Hindlimb muscle (tissue), 1 donor: ENCODE results near the gene MVB12A. TPM values are rescaled to one million over a fixed set of nuclear protein-coding genes. Genes with fewer than 3 reads are reported as not detected.

Experiments
- DNase-seq: peaks from one replicate; pipeline ENCODE4 v3.0.0-alpha.2; 2013
- polyA plus RNA-seq: library from polyadenylated mRNA; unstranded; fragments of 120-200 nt; gene quantifications from one replicate; pipeline ENCODE4 v1.2.1, GENCODE V29; 2013; ENCODE audit not compliant: insufficient read length

The MVB12A gene
- polyA plus RNA-seq, result 34.9 TPM

DNA sequence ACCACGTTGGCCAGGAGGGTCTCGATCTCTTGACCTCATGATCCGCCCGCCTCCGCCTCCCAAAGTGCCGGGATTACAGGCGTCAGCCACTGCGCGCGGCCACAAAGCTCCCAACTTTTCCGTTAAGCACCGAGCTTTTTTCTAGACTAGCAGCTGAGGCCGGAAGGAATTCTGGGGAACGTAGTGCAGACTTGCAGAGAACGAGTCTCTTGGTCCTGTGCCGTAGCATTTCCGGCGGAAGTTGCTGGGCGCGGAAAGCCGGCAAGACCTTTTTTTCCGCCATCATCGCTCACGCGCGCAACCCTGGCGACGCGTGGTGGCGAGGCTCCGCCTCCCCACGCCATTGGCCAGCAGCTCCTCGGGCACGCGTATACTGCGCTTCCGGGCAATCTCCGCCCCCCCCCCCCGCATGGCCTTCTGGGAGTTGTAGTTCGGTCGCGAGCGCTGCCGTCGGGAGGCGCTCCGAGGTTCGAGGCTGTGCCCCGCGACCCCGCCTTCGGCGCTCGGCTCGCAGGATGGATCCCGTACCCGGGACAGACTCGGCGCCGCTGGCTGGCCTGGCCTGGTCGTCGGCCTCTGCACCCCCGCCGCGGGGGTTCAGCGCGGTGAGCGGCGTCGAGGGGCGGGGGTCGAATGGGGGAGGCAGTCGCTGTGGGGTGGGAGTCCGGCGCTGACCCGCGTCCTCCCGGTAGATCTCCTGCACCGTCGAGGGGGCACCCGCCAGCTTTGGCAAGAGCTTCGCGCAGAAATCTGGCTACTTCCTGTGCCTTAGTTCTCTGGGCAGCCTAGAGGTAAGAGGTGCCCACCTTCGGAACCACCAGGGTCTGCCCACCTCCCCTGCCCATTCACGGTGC is at the start of gene MVB12A:
Gene MVB12A (plus strand): TSS at position 427 of the 854 bp plus-strand sequence. CDS start 89 bp downstream, at position 516.
- DNase-seq, result peak; percentile 100

DNA sequence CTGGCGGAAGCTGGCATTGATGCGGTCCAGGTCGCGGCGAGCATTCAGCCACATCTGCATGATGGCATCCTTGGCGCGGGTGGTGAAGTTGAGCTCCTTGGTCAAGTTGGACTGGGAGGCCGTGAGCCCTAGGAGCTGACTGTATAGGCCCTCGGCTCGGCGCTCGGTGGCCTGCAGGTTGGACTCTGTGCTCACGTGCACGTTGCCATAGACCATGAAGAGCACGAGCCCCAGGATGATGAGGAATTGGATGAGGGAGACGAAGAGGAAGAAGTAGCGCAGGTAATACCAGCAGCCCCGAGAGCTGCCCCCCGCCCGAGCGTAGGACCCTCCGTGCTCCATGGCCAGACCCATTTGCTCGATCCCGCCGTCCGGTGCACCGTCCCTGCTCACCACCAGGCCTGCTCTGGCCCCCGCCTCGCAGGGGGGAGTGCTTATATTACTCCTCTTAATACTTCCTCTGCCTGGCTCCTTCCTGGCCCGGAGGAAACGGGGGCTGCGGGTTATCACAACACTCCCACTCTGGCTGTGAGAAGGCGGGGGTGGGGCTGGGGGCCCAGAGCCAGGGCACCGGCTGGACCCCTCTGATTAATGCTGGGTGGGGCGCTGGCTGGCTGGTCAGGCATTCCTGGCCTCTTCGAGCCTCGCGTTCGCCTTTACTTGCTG is 42.8 kb upstream of the MVB12A start, which contains the start of gene PLVAP:
Gene PLVAP (minus strand): TSS at position 408 of the 666 bp plus-strand sequence. CDS start 54 bp downstream, at position 354.
- no peak for DNase-seq

DNA sequence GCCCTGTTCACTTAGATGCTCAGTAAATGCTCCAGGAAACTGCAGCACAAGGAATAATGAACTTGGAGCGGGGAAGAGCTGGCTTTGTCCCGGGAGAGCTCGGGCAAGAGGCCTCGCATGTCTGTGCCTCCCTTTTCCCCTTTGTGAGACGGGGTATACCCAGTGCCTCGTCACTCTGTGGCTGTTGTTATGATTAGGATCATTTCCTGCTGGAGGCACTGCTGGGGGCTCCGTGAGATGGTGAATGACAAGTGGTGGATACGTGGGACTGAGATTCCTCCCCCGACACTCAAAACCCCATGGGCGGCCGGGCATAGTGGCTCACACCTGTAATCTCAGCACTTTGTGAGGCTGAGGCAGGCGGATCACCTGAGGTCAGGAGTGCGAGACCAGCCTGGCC is 41.6 kb upstream of the MVB12A start:
- DNase-seq, result no peak

DNA sequence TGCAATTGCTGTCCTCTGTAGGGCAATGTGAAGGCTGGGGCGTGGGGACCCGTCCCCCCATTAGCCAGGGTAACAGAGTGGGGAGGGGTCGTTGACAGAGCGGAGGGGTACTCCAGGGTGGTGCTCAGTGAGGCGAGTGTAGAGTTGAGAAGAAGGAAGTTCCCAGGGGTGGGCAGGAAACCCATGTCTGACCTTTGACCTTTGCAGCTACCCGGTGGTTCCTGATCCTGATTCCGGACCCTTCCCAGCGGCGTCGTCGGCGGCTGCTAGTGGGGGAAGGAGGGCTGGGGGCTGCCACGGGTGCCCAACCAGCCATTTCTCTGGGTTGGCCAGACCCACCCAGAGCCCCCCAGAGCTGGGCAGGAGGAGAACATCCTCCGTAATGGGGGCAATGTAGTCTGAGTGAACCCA is 40.6 kb upstream of the MVB12A start:
- no peak for DNase-seq

DNA sequence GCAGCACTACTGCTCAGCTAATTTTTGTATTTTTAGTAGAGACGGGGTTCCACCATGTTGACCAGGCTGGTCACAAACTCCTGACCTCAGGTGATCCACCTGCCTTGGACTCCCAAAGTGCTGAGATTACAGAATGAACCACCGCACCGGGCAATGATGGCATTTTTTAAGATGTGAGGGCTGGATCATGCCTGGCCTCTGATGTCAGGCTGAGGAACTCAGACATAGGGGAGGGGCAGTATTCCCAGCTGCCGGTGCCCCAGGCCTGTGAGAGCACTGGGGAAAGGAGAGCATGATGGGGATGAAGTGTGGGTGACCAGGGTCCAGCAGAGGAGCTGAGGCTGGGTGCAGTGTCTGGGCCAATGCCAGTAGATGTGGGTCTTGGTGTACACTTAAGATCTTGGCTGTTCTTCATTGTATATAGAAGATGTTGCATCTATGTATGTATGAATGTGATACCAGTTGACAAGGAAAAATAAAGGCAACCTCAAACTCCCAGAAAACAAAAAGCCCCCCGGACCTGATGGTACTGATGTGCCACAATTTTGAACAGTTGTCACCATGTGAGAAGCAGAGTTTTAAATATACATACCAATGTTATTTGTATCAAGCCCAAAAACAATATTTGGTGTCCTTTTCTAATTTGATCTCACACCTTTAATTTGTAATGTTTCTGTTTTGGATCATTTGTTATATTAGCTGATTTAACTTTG is 39.3 kb upstream of the MVB12A start:
- no peak for DNase-seq

DNA sequence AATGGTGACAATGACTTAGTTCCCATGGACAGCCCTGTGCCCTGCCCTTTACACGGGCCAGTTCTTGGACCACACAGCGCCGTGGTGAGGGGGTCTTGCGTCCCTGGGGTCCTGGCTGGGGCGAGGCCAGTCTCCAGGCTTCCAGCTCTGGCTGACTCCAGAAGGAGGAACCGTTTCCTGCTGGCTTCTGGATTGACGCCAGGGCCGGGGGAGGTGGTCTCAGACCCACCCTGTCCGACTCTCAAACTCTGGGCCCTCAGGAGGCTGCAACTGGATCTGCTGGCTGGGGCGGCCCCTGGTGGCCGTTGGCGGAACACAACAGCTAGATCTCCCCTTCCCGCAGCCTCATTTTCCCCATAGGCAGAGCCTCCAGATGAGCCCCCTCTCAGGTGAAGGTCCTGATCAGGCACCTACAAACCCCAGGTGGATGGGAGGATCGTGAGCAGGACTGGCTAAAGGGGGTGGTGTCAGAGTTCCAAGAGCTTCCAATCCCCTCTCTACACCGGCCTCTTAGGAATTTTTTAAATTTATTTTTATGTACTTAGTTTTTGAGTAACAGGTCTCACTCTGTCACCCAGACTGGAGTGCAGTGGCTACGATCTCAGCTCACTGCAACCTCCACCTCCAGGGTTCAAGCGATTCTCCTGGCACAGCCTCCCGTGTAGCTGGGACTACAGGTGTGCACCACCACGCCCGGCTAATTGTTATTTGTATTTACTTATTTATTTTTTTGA is 33.8 kb upstream of the MVB12A start:
- peak; percentile 59 for DNase-seq

DNA sequence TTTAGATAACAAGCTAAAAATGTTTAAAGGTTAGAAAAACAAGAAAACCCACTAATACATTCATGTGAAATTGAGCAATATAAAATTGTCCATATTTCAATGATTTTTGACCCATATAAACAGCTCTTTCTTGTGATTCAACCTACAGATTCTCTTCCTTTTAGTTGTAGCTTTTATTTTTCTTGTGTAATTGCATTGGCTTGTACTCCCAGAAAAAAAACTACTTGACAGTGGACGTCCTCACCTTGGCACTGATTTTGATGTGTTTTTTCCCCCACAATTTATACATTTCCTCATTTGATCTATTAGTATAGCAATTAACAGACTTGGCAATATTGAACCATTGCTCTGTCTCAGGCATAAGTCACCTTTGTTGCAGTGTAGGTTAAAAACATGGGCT is 30.6 kb upstream of the MVB12A start:
- no peak for DNase-seq

DNA sequence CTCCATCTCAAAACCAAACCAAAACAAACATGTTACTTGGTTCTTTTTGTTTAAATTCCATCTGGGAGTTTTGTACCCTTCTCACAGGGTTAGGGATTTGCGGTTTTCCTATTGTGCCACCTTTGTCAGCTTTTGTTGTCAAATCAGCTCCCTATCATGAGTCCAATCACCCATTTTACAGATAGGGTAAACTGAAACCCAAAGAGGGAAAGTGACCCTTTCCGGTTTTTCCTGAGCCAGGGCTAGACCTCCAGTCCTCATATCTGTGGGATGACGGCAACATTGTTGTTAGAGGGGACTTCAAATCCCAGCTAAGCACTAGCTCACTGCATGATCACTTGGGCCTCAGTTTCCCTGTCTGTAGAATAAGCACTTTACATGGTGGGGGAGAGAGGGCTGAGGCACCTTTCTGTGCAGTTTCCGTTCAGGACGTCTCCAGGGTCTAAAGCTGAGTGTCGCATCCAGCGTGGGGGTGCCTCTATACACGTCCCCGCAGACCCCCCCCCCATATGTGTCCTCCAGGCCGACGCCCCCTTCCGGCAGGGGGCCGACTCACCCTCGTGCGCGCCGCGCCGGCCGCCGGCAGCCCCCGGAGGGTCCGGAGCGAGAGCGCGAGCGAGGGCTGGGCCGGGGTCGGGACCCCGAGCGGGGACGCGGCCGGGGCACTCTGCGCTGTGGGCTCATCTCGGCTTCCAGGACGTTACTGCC is 29.7 kb upstream of the MVB12A start:
- DNase-seq, result no peak

DNA sequence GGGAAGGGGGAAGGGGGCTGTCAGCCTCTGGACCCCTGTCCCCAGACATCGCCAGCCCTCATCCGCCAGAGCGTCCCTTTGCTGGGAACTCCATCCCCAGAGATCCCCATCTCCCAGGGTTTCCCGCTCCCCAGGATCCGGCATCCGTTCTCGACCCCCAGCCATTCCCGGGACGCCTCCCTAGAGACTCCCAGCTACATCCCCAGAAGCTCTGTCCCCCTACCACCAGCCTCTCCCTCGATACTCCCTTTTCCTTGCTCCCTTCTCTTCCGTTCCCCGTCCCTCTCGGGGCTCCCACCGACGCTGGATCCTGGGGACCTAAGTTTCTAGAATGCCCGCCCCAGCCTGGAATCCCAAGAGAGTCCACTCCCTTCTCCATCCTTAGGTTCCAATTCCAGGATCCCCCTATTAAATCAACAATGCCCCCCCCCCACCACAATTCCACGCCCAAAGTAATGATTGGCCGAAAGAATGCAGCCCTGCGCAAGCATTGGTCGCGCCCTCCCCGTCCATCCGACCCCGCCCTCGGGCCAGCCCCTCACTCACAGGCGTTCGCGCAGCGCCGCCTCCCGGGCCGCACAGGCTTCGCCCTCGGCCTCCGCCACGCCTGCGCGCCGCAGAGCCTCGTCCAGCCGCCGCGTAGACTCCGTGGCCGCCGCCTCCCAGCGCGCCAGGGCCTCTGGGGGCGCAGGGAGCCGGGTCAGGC is 29.0 kb upstream of the MVB12A start:
- DNase-seq, result peak; percentile 93

DNA sequence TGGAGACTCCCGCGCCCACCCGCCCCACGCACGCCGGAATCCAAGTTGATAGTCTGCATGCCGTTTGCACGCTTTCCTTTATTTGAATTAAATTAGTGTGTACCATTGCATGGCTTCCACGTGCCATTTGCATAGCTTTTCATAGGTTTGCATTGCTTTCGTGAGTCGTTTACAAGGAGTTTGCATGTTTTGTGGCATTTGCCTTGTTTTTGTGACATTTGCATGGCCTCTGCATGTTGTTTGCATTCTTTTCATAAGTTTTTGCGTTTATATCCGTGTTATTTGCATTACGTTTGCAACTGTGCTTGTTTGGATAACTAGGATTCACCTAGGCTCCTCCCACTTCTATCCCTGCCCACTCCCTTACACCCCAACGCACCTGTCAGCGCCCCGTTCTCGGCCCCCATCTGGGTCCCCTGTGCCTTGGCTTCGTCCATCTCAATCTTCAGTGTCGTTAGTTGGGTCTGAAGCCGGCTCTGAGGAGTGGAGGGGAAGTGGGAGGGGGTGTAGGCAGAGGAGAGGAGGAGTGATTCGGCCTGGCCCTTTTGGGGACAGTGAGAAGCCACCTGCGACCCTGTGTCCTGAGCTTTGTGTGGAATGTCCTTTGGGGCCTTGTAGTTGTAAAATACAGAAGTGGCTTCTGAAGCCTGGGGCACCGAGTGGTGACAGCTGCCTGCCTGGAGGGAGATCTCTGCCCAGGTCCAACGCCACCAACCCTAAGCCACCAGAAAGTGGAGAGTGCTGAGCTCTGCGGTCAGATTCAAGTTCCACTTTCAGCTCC is 28.3 kb upstream of the MVB12A start:
- no peak for DNase-seq

DNA sequence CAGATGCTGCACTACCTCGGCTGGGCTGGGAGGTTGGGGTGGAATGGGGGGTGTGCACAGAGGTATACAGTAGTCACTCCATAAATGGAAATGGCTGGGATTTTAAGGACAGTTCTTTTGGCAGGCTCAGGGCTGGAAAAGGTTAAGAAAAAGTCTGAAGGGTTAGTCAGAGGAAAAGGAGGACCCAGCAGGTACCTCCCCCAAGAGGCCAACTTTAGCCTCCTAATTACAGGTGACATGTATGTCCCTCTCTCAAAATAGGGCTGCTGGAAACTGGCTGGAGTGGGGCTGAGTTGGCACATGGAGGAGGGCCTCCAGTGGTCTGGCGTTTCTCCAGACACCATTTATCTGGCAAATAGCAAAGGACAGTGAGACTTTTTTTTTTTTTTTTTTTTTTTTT is 26.8 kb upstream of the MVB12A start:
- no peak for DNase-seq

DNA sequence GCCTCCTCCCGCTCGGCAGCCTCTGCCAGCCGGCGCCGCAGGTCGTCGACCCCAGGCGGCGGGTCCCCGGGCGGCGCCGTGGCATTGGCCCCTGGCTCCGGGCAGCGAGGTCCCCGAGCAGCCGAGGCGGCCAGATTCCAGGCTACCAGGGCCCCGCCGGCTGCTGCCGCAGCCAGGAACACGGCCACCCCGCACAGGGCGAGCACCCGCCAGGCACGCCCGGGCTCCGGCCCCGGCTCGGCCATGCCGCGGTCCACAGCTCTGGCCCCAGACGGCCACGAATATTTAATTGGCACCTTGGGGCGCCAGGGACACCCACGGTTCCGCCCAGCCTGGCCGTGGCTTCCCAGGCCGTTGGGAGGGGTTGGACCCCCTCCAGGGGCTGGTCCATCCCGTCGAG is 25.9 kb upstream of the MVB12A start, which contains the start of gene CCDC194:
Gene CCDC194 (minus strand): TSS at position 283 of the 400 bp plus-strand sequence. CDS start 38 bp downstream, at position 245.
- DNase-seq, result no peak

DNA sequence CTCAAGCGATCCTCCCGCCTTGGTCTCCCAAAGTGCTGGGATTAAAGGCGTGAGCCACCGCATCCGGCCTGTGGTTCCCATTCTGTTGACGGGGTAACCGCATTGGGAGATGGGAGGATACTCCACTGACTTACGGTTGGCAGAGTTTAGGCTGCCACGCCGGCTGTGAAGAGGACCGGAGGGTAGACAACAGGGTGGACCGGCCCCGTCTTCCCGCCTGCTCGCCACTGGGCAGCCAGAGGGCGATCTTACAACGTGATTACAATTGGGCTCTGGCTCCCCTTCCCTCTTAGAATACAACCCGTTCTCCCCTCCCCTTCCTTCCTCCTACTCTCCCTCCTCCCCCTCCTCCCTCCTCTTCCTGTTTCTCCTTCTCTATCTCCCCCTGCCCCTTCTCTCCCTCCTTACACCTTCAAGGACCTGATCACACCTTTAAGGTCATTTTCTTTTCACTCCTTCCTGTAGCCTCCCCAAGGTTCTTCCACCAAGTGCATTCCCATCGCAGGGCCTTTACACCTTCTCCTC is 24.9 kb upstream of the MVB12A start:
- no peak for DNase-seq

DNA sequence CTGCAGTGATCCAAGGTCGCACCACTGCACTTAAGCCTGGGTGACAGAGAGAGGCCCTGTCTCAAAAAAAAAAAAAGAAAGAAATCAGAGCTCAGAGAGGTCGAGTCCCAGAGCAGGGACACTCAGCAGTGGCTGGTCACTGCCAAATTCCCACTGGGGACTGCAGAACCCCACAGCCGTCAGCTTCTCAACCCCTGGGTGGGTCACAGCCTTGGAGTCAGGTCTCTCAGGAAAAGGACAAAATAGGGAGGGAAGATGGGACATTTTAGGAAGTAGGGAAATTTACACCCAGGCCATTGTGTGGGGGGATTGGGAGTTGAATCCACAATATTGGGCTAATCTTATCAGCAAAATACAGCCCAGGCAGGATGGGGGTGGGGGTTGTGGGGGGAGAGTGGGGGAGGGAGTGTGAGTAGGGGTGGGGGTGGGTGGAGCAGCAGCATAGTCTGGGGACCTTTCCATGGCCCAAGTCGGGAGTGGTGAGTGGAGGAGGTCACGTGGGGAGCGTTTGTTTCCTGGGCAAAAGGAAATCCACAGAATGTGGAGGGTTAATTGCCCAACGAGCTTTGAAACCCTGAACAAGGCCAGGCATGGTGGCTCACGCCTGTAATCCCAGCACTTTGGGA is 20.8 kb upstream of the MVB12A start:
- no peak for DNase-seq

DNA sequence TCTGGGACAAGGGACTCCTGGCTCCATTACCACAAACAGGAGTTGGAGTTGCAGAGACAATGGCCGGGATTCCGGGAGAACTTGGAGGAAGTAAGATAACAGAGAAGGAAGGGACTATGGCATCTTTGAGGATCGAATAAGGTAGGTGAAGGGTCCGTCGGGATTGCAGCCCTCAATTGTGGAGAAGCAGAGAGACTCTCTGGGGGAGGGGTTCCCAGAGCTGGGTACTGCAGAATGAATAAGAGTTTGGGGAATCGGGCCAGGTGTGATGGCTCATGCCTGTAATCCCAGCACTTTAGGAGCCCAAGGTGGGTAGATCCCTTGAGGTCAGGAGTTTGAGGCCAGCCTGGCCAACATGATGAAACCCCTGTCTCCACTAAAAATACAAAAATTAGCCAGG is 18.2 kb upstream of the MVB12A start:
- no peak for DNase-seq

DNA sequence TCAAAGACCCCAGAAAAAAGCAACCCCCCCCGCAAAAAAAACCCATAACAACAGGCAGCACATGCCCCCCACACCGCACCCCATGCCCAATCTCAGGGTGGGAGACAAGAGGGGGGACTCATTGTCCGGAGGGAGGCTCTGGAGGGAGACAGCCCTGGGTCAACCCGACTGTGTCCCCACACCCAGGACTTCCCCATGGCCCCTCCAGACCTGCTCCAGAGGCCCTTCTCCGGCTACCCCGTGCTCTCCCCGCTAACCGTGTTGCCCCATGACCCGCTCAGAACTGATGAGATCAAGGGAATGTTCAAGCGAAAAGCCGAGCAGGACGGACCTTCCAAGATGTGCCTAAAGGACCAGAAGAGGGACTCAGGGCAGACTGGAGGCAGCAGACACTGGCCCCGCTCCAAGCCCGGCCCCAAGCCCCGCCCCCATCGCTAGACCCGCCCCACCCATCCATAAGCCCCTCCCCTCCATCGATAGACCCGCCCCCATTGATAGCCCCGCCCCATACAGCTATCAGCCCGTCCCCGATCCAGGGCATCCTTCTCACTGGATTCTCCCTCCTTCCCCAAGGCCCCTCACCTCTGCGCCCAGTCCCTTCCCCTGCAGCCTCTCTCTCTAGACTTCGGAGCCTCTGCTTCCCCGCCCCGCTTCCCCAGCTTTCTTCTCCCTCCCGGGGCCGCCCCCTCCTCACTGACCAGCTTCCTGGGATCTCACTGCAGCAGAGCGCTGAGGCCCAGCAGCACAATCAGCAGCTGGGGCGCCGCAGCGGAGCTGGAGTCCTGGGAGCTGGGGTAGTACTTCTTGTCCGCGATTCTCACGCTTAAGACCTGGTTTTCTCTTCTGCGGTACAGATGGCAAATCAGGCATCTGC is 16.6 kb upstream of the MVB12A start:
- no peak for DNase-seq

DNA sequence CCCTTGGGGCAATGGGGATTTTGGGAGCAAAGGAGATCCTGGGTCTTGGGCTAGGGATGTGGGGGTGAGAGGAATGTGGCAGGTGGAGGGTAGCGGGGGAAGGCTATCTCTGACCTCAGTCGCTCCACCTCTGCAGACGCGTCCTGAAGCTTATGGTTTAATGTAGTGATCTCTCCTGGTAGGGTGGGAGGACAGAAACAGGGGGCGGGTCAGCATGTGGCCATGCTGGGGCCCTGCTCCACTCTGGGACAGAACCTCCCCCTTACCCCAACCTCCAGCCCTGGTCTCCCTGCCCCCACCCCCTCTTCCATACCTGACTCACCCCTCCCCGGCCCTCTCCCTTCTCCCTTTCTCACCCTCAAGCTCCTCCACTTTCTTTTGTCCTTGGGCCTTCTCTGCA is 15.8 kb upstream of the MVB12A start:
- DNase-seq, result no peak

DNA sequence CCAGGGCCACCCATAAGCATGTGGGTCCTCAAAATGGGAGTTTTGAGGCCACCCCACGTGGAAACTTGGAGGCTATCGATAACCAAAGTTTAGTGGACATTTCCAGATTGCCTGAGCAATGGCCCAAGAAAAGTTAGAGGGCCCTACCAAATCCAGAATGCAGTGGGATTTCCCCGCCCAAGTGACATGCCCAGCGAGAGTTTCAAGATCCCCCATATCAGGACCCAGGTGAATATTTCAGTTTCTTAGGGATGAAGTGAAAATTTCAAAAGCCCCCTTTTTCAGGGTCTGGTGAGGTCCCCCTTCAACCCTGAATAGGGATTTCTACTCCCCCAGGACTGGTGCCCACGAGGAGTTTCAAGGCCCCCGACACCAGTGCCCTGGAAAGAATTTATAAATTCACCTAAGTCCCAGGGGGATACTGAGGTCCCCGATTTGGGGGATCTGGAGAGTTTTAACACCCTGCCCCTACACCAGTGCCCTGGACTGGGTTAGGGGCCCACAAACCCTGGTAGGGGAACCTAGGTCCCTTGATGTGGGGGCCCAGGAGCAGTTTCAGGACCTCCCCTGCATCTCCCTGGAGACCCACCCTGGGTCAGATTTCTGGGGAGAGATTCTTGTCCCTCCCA is 15.1 kb upstream of the MVB12A start:
- no peak for DNase-seq
